OCI-LY1 (cell line): ENCODE data around the gene CLSTN2.

Experiments
- H2AFZ ChIP-seq: fragments of 200-600 bp; sonication (generic), shearing (Covaris generic); 2 replicates; pipeline ENCODE4 v1.6.0; 2014; ENCODE audit warnings: antibody characterized with exemption, mild to moderate bottlenecking, low read length
- H3F3A ChIP-seq: fragments of 200-600 bp; sonication (generic), shearing (Covaris generic); 2 replicates; pipeline ENCODE4 v1.6.0; 2014; ENCODE audit warnings: mild to moderate bottlenecking, antibody characterized with exemption, low read length, moderate library complexity; ENCODE audit not compliant: insufficient read depth
- H3K27ac ChIP-seq: fragments of 200-600 bp; sonication (generic); 2 replicates; pipeline ENCODE4 v1.5.1; 2014; ENCODE audit warnings: low read length, mixed run types, mild to moderate bottlenecking, low read depth; ENCODE audit not compliant: poor library complexity, severe bottlenecking
- H3K27me3 ChIP-seq: fragments of 200-600 bp; sonication (generic); 2 replicates; pipeline ENCODE4 v1.6.0; 2014; ENCODE audit warnings: antibody characterized with exemption, mild to moderate bottlenecking, low read length, moderate library complexity; ENCODE audit not compliant: insufficient read depth
- H3K36me3 ChIP-seq: fragments of 200-600 bp; sonication (generic); 2 replicates; pipeline ENCODE4 v1.6.1; 2014; ENCODE audit warnings: mild to moderate bottlenecking, antibody characterized with exemption, low read length, moderate library complexity, mixed read lengths; ENCODE audit not compliant: insufficient read depth
- H3K4me1 ChIP-seq: fragments of 200-600 bp; sonication (generic); 2 replicates; pipeline ENCODE4 v1.5.1; 2014; ENCODE audit warnings: mild to moderate bottlenecking, low read length, moderate library complexity; ENCODE audit not compliant: insufficient read depth, severe bottlenecking
- H3K4me2 ChIP-seq: fragments of 200-600 bp; sonication (generic), shearing (Covaris generic); 2 replicates; pipeline ENCODE4 v1.6.1; 2014; ENCODE audit warnings: low read length
- H3K4me3 ChIP-seq: fragments of 200-600 bp; sonication (generic); 2 replicates; pipeline ENCODE4 v1.5.1; 2014; ENCODE audit warnings: low read length, low read depth, mild to moderate bottlenecking, mixed read lengths; ENCODE audit not compliant: poor library complexity, severe bottlenecking
- H3K79me2 ChIP-seq: fragments of 200-600 bp; shearing (Covaris generic); 2 replicates; pipeline ENCODE4 v1.6.1; 2016; ENCODE audit warnings: mixed run types, low read length, mixed read lengths; ENCODE audit not compliant: insufficient read depth
- H3K9ac ChIP-seq: fragments of 200-600 bp; sonication (generic), shearing (Covaris generic); 2 replicates; pipeline ENCODE4 v1.6.1; 2014; ENCODE audit warnings: mild to moderate bottlenecking, low read length, mixed read lengths
- H3K9me2 ChIP-seq: fragments of 200-600 bp; sonication (generic), shearing (Covaris generic); 2 replicates; pipeline ENCODE4 v1.6.1; 2014; ENCODE audit warnings: low read depth, mild to moderate bottlenecking, low read length, mixed read lengths
- H3K9me3 ChIP-seq: fragments of 200-600 bp; shearing (Covaris generic); 2 replicates; pipeline ENCODE4 v1.6.1; 2014; ENCODE audit warnings: low read length, mixed read lengths
- H4K20me1 ChIP-seq: fragments of 200-600 bp; sonication (generic), shearing (Covaris generic); 2 replicates; pipeline ENCODE4 v1.6.0; 2016; ENCODE audit warnings: mild to moderate bottlenecking, low read length; ENCODE audit not compliant: insufficient read depth
- EZH2 ChIP-seq: fragments of 200-600 bp; sonication (generic), shearing (Covaris generic); IDR thresholded peaks from 2 replicates; pipeline ENCODE4 v1.8.0; 2017; ENCODE audit warnings: borderline replicate concordance, mixed run types, mild to moderate bottlenecking, antibody characterized with exemption, low read length, moderate library complexity, mixed read lengths
- TF ChIP-seq, protein P1 (sequence below): fragments of 200-600 bp; sonication (generic), shearing (Covaris generic); IDR thresholded peaks from 2 replicates; pipeline ENCODE4 v1.5.1; 2017; ENCODE audit warnings: mild to moderate bottlenecking, antibody characterized with exemption, low read length, moderate library complexity, mixed read lengths

Gene CLSTN2

DNA sequence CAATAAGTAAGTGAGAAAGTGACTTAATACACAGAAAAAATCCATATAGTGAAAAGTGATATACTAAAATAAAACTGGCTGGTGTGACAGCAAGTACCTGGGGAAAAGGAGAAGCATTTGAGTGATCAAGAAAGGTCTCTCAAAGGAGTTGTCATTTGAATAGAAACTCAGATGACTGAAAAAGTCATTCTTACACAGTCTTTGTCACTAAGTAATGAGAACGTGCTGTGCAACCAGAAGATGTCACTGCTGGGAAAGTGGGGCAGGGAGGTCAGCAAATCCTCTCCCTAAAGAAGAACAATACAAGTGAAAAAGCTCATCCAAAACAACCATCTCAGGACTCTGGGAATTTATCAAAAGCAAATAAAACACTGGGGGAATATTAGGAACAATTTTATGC is 425.3 kb downstream of the CLSTN2 start:
- TF ChIP-seq EZH2 = no peak
- TF ChIP-seq, protein P1, sequence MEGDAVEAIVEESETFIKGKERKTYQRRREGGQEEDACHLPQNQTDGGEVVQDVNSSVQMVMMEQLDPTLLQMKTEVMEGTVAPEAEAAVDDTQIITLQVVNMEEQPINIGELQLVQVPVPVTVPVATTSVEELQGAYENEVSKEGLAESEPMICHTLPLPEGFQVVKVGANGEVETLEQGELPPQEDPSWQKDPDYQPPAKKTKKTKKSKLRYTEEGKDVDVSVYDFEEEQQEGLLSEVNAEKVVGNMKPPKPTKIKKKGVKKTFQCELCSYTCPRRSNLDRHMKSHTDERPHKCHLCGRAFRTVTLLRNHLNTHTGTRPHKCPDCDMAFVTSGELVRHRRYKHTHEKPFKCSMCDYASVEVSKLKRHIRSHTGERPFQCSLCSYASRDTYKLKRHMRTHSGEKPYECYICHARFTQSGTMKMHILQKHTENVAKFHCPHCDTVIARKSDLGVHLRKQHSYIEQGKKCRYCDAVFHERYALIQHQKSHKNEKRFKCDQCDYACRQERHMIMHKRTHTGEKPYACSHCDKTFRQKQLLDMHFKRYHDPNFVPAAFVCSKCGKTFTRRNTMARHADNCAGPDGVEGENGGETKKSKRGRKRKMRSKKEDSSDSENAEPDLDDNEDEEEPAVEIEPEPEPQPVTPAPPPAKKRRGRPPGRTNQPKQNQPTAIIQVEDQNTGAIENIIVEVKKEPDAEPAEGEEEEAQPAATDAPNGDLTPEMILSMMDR = no peak
- Histone ChIP-seq H3K4me1 (no peaks in the 10 kb centered on the region), H4K20me1 (no peaks in the 10 kb centered on the region), H3K4me2 (no peak overlapping the region), H3K4me3 (no peak overlapping the region), H2AFZ (no peak overlapping the region), H3K27me3 (no peaks in the 10 kb centered on the region), H3F3A (no peaks in the 10 kb centered on the region), H3K9me2 (no peaks in the 10 kb centered on the region), H3K36me3 (no peaks in the 10 kb centered on the region), H3K79me2 (no peaks in the 10 kb centered on the region), H3K9me3 (no peaks in the 10 kb centered on the region), H3K27ac (no peak overlapping the region), H3K9ac (no peak overlapping the region)

- Histone ChIP-seq H3K9me3 (no peaks in the 10 kb centered on the region), H4K20me1 (no peaks in the 10 kb centered on the region), H3K79me2 (no peaks in the 10 kb centered on the region), H3F3A (no peaks in the 10 kb centered on the region), H3K4me1 (no peaks in the 10 kb centered on the region), H3K4me2 (no peak overlapping the region), H2AFZ (no peak overlapping the region), H3K27ac (no peak overlapping the region), H3K27me3 (no peaks in the 10 kb centered on the region), H3K9me2 (no peaks in the 10 kb centered on the region), H3K9ac (no peak overlapping the region), H3K4me3 (no peak overlapping the region), H3K36me3 (no peaks in the 10 kb centered on the region)
- TF ChIP-seq, protein P1 = no peak
- TF ChIP-seq EZH2 = no peak
These were observed 428.8 kb downstream of the CLSTN2 start for GRCh38 chr3:140363801-140364200.

DNA sequence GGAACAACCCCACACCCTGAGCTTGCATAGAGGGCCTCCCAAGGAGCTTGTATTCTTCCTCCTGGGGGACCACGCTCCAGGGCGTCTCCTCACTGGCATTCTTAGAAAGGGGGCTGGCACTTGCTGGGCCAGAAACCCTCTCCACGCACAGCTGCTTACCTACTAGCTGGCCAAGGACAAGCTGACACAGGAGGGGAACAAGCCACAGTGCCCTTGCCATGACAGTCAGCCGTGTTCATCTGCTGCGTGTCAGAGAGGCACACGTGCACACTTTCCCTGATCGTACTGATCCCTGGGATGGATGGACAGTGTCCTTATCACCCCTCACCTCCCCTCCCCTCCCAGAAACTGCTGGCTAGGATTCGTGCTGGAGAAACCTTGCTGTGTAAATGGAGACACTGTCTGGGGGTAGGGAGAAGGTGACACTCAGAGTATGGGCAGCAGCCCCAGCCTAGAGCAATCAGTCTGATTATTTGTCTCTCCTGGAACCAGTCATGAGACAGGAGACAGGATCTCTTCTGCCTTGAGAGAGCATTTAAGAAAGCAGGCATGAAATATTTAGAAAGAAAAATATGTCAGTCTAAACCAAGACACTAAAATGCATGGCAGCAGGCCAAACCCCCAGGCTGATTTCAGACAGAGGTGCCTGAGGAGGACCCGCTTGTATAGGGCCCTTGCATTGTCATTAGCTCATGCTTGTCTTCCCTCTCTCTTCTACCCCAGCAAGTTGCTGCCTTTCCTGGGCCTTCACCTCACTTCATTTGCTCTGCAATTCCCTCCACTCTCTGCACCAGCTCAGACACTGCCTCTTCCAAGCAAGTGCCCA is 431.1 kb downstream of the CLSTN2 start:
- no peaks in the 10 kb centered on the region for H3F3A ChIP-seq
- H3K36me3 ChIP-seq = no peaks in the 10 kb centered on the region
- no peak overlapping the region for H3K4me2 ChIP-seq
- H3K79me2 ChIP-seq = no peaks in the 10 kb centered on the region
- H2AFZ ChIP-seq = no peak overlapping the region
- H3K9me3 ChIP-seq = no peaks in the 10 kb centered on the region
- no peaks in the 10 kb centered on the region for H3K9me2 ChIP-seq
- H3K9ac ChIP-seq = no peak overlapping the region
- no peaks in the 10 kb centered on the region for H3K27me3 ChIP-seq
- TF ChIP-seq, protein P1 = no peak
- TF ChIP-seq EZH2 = no peak
- no peaks in the 10 kb centered on the region for H3K4me1 ChIP-seq
- no peak overlapping the region for H3K27ac ChIP-seq
- H4K20me1 ChIP-seq = no peaks in the 10 kb centered on the region
- H3K4me3 ChIP-seq = no peak overlapping the region
